Glomerular visceral epithelial cell (primary cell): ENCODE data around the gene TCP1.
"Not testable (repeated sequence)": the region's sequence is repeated elsewhere in the genome, so short reads cannot be mapped to it uniquely, and the experiment has no call there.

Experiments
- DNase-seq: peaks from one replicate; pipeline ENCODE4 v3.0.0-alpha.2; 2016; ENCODE audit errors: extremely low spot score

The TCP1 gene

DNA sequence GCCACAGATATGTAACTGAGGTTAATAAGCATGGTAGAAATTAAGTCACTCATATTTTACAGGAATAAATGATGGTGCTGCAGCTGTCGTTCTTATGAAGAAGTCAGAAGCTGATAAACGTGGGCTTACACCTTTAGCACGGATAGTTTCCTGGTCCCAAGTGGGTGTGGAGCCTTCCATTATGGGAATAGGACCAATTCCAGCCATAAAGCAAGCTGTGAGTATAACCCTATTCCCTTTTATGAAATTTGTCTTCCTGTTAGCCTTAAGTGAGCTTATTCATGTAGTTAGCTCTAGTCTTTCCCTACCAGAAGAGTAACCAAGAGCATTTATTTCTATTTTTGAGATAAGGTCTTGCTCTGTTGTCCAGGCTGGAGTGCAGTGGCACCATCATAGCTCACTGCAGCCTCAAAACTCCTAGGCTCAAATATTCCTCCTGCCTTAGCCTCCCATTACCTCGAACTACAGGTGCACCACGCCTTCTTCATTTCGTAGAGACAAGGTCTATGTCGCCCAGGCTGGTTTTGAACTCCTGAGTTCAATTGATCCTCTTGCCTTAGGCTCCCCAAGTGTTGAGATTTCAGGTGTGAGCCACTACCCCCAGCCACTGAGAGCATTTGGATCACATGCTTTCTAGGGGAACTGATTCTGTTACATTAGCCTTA, 12.0 kb downstream of the TCP1 start:
- DNase-seq = no peak

DNA sequence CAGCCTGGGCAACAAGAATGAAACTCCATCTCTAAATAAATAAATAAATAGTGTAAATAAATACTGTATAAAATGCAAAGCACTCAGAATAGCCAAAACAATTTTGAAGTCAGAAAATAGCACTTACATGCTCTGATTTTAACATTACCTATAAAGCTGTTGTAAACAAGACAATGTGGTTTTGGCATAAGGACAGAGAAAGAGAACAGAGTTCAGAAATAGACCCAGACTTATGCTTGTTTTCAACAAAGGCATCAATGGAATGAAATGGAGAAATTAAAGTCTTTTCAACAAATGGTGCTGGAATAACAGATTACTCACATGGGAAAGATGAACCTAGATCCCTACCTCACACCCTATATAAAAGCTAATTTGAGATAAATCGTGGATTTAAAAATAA, 17.2 kb downstream of the TCP1 start:
- no peak for DNase-seq

- DNase-seq = no peak
Measured at GRCh38 chr6:159769470-159769869, 19.9 kb downstream of the TCP1 start.

GRCh38 chr6:159766906-159767305, 22.5 kb downstream of the TCP1 start:
- DNase-seq = no peak

GRCh38 chr6:159762681-159763293, 26.6 kb downstream of the TCP1 start:
- DNase-seq = peak; percentile 10

DNA sequence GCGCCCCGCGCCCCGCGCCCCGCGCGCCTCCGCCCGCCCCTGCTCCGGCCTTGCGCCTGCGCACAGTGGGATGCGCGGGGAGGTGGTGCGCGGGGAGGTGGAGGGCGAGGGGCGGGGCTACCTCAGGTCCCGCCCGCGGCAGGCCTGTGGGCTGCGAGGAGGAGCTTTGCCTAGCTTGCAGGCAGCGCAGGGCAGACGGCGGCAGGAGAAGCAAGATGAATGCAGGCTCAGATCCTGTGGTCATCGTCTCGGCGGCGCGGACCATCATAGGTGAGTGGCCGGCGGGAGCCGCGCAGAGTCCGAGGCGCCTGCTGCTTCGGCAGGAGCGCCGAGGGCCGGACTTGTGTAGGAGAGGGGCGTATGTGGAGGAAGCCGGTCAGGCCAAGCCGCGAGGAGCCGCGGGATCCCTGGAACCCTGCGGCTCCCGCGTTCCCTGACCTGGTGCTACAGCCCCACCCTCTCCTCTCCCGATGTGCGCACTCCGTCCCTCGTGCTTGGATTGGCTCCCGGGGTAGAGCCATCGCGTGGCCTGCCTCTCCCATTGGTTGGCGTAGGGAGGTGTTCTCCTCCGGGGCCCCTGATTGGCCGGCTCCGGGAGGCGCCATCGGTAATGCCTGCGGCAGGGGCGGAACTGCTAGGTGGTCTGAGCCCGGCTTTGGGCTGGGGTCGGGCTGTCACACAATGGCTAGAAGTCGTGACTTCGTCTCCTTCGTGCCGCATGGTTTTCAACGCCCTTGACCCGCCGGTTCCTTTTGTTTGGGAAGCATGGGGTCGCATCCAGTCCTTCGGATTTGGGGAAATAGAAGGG, 27.3 kb downstream of the TCP1 start, which contains the start of gene ACAT2:
TSS of gene ACAT2 (plus strand) at position 173 of the 808 bp plus-strand sequence. CDS start at position 216, 43 bp downstream.
- peak; percentile 96 for DNase-seq

GRCh38 chr6:159761129-159761872, 28.1 kb downstream of the TCP1 start:
- DNase-seq = peak; percentile 36

DNA sequence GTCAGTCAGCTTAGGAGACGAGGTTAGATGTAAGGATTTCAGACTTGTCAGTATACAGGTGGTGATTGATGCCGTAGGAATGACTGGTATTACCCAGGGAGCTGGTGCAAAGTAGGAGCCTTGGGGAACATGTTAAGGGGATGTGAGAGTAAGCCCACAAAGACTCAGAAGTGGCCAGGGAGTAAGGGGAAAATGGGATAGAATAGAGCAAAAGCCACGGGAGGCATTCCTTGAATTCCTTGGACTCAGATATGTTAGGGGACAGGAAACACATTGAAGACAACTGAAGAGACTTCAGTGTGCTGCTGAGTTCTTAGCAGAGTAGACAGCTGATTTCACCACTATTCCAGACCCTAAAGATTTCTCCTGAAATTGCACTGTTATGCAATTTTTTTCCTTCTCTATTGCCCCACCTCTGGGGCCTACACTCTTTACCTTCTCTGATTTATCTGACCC, 28.8 kb downstream of the TCP1 start:
- peak; percentile 94 for DNase-seq

DNA sequence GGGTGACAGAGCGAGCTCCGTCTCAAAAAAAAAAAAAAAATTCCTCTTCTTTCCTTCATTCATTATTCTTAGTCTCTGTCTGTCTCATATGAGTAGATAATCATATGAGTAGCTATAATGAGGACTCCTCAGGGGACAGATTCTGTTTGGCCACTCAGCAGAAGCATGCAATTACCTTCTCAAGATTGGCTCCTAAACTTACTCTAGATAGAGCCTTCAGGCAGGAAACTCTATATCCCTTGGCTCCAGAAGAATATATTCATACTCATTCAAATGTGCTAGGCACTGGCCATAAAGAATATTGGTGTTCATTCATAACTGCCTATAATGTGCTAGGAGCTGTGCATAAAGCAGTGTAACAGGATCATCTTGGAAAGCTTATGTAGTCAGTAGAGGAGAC, 29.8 kb downstream of the TCP1 start:
- no peak for DNase-seq

GRCh38 chr6:159758031-159759001, 31.1 kb downstream of the TCP1 start:
- peak; percentile 88 for DNase-seq

GRCh38 chr6:159756508-159756907, 32.9 kb downstream of the TCP1 start:
- no peak for DNase-seq

GRCh38 chr6:159754959-159755914, 34.2 kb downstream of the TCP1 start:
- DNase-seq = no peak

GRCh38 chr6:159754401-159754800, 35.0 kb downstream of the TCP1 start:
- no peak for DNase-seq

- no peak for DNase-seq
Measured at GRCh38 chr6:159753081-159753872, 36.1 kb downstream of the TCP1 start.

GRCh38 chr6:159751448-159751847, 38.0 kb downstream of the TCP1 start:
- no peak for DNase-seq

- DNase-seq = not testable (repeated sequence)
Measured at GRCh38 chr6:159748127-159748526, 41.3 kb downstream of the TCP1 start.

DNA sequence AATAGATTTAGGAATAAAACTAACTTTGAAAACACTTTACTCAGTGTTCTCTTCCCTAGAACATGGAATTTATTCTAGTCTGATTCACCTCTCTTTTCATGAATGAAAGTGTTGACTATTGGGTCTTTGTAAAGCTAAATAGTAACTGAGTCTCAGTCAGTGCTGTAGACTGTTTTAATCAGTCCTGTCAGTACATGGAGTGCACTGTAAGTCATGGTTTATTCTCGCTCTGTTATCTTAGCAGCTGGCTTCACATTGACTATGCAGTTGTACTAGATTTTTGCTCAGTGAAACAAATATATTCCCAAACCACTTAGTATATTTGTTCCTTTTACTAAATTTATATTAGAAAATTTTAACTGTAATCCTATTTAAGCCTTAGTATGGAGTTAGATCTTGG, 42.6 kb downstream of the TCP1 start:
- no peak for DNase-seq

DNA sequence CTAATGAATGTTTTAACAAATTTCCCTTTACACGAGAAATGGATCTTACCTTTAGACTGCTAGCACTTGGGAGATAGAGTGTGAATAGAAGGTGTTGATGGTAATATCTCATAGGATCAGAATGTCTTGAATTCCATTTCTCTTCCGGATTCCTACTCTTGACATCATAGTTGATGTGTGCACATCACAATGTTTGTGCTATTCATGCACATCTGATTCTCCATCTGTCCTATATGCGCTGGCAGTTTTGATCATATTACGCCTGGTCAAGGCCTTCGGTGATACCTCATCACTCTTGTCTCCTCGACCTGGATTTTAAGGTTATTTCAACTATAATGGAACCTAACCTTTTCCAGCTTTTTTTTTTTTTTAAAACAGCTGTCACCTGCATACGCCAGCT, 44.3 kb downstream of the TCP1 start:
- DNase-seq = no peak

DNA sequence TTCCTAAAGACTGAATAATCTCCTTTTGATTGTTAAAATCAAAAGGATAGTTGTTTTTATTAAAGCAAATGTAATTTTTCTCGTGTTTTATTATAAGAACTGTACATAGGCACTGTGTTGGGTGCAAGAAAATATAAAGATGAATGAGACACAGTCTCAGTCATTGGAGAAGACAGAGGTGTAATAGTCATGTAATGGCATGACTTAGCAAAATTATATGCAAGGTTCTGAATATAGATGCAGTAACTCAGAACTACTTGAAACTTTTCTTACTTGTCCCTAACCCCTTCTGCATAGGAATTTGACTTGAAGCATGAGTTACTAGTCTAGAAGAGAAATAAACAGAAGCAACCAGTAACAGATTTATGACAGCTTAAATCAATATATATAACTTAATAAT, 47.2 kb downstream of the TCP1 start:
- no peak for DNase-seq
